ENCODE data around the gene CLPTM1L.
"Not testable (repeated sequence)": the region's sequence is repeated elsewhere in the genome, so short reads cannot be mapped to it uniquely, and the experiment has no call there.

DNA sequence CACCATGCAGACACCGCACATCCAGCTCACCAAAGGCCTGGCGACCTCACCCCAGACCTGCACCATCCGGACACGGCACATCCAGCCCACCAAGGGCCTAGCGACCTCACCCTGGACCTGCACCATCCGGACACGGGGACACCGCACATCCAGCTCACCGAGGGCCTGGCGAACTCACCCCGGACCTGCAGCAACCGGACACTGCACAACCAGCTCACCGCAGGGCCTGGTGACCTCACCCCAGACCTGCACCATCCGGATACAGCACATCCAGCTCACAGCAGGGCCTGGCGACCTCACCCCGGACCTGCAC, 61.2 kb downstream of the CLPTM1L start:
- TF ChIP-seq, protein P1, sequence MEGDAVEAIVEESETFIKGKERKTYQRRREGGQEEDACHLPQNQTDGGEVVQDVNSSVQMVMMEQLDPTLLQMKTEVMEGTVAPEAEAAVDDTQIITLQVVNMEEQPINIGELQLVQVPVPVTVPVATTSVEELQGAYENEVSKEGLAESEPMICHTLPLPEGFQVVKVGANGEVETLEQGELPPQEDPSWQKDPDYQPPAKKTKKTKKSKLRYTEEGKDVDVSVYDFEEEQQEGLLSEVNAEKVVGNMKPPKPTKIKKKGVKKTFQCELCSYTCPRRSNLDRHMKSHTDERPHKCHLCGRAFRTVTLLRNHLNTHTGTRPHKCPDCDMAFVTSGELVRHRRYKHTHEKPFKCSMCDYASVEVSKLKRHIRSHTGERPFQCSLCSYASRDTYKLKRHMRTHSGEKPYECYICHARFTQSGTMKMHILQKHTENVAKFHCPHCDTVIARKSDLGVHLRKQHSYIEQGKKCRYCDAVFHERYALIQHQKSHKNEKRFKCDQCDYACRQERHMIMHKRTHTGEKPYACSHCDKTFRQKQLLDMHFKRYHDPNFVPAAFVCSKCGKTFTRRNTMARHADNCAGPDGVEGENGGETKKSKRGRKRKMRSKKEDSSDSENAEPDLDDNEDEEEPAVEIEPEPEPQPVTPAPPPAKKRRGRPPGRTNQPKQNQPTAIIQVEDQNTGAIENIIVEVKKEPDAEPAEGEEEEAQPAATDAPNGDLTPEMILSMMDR (IDR thresholded peaks at IDR 0.05): not testable (repeated sequence)
- not testable (repeated sequence) for TF ChIP-seq POLR2A, POLR2AphosphoS5 (IDR thresholded peaks at IDR 0.05)

All from breast epithelium (tissue), 3 donors.